ELF-1 (cell line): Measurements from ENCODE around the gene RBBP9.
"Not testable (repeated sequence)": the region's sequence is repeated elsewhere in the genome, so short reads cannot be mapped to it uniquely, and the experiment has no call there.

Experiments used
- DNase-seq: peaks from one replicate; pipeline ENCODE4 v3.0.0-alpha.2; 2016; ENCODE audit warnings: low read depth, low spot score

RBBP9 gene

GRCh38 chr20:18496740-18497592, at the start of gene RBBP9:
TSS of gene RBBP9 (minus strand) at chr20:18497225. CDS start at chr20:18497167, 58 bp downstream.
- peak; percentile 91 for DNase-seq

DNA sequence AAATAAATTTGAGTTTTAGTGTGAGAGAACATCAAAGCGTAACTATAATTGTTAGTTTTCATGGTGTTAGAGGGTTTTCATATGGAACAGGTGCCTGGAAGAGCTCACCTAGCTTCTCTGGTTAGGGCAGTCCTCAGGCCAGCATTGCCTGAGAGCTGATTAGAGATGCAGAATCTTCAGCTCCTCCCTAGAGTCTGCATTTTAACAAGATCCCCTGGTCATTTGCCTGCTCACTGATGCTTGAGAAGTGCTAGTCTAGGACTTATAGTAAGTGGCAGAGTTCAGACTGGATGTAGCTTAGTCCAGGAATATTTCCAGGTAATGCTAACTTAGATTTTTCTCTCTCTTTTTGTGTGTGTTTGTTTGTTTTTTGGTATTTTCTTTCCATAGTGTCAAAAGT, 48.5 kb upstream of the RBBP9 start:
- no peak for DNase-seq

DNA sequence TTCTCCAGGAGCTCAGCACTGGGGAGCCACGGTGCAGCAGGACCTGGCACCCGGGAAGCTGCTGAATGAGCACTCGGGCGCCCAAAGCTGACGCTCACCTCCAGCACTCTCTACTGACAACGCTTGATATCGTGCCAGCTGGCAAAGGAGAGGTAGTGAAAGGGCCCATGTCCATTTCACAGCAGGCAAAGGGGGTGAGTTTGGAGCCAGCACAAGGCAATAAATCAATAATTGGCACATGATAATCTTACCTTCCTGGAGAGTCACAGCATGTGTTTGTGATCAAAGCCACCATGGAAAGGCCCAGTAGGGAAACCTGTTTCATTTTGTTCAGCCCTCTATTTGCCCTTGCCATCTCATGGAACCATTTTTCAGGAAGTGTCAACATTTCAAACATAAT, 46.9 kb upstream of the RBBP9 start:
- DNase-seq, result no peak

- no peak for DNase-seq
These were observed 46.2 kb upstream of the RBBP9 start for GRCh38 chr20:18543216-18543615.

GRCh38 chr20:18541741-18542140, 44.7 kb upstream of the RBBP9 start:
- no peak for DNase-seq

GRCh38 chr20:18537651-18538050, 40.6 kb upstream of the RBBP9 start:
- no peak for DNase-seq

DNA sequence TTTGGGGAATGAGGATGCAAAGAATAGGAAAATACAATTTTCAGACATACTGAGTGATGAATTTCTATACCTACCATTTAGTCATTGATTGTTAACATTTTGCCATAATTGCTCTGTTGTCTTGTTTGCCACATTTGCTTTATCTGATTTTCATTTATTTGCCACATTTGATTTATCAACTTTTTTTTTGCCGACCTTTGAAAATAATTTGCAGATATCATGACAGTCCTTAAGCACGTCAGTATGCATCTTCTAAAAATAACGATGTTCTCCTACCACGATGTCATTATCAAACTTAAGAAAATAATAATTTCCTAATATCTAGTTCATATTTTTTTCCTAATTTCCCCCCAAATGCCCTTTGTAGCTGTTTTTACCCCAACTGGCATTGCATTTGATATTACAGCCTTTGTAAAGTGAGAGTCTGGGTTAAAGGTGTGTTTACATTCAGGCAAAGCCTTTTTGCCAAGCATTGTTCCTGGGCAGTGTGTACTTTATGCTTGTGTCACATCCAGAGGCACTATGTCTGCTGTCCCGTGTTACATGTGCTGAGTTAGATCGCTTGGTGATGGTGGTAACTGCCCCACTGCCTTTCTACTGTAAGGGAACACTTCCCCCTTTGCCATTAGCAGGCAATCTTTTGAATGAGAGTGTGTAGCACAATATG, 37.1 kb upstream of the RBBP9 start:
- DNase-seq, result no peak

GRCh38 chr20:18533491-18533890, 36.5 kb upstream of the RBBP9 start:
- no peak for DNase-seq

DNA sequence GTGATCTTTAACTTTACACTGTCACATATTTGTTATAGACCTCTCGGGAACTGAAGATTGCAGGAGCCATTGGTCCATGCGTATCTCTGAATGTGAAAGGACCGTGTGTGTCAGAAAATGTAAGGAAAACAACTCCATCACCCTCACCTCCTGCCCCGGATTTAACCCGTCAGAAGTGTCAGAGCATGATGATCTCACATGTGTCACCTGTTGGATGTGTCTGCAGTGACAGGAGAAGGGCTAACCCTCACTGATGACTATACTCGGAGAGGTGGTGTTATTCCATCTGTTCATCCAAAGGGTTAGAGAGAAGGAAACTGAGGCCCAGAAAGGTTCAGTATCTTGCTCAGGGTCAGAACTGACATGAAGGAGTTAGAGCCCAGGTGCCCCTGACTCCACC, 35.6 kb upstream of the RBBP9 start:
- DNase-seq, result no peak

GRCh38 chr20:18529041-18529440, 32.0 kb upstream of the RBBP9 start:
- no peak for DNase-seq

- no peak for DNase-seq
These were observed 30.8 kb upstream of the RBBP9 start for GRCh38 chr20:18527836-18528235.

GRCh38 chr20:18527339-18527738, 30.3 kb upstream of the RBBP9 start:
- DNase-seq, result no peak

DNA sequence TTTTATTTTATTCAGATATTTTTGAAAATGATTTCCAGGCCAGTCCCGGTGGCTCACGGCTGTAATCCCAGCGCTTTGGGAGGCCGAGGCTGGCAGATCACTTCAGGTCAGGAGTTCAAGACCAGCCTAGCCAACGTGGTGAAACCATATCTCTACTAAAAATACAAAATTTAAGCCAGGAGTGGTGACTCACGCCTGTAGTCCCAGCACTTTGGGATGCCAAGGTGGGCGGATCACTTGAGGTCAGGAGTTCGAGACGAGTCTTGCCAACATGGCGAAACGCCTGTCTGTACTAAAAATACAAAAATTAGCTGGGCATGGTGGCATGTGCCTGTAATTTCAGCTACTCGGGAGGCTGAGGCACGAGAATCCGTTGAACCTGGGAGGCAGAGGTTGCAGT, 29.7 kb upstream of the RBBP9 start:
- DNase-seq, result not testable (repeated sequence)

DNA sequence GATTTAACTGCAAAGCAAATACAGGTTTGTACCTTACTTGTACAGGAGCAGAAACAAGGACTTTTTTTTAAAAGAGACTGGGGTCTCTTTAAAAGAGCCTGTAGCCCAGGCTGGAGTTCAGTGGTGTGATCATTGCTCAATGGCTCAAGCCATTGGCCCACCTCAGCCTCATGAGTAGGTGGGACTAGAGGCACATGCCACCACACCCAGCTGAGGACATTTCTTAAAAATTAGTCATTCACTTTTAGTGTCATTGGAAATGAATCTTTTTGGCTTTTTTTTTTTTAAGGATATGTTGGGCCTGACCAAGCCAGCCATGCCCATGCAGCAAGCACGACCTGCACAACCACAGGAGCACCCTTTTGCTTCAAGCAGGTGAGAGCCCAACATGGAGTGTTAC, 27.6 kb upstream of the RBBP9 start:
- no peak for DNase-seq

DNA sequence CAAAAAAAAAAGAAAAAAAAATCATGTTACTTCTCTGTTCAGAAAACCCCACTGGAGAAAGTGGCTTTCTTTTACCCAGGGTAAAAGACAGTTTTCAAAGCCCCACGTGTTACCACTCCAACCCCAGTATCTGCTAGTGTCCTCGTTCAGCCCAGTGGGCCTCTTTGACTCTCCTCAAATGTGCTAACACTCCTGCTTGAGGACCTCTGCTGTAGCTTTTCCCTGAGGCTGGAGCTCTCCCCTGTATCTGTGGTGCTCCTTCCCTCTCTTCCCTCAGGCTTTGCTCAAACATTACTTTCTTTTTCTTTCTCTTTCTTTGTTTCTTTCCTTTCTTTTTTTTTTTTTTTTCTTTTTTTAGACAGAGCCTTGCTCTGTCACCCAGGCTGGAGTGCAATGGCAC, 26.0 kb upstream of the RBBP9 start:
- no peak for DNase-seq

DNA sequence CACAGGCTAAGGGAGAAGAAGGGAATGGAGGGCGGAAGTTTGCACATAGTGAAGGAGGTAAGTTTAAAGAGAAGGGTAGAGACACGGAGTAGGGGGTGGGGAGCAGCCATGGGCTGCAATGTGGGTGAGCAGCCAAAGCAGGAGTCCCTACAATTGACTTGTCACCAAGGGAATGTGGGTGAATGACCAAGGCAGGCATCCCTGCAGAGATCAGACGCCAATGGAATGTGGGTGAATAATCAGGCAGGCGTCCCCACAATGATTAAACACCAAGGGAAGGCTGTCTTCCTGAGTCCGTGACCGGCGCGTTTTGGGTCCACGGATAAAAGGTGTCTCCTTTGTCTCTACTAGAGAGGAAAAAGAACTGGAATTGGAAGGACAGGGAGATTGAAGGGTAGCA, 25.0 kb upstream of the RBBP9 start:
- DNase-seq, result not testable (repeated sequence)

DNA sequence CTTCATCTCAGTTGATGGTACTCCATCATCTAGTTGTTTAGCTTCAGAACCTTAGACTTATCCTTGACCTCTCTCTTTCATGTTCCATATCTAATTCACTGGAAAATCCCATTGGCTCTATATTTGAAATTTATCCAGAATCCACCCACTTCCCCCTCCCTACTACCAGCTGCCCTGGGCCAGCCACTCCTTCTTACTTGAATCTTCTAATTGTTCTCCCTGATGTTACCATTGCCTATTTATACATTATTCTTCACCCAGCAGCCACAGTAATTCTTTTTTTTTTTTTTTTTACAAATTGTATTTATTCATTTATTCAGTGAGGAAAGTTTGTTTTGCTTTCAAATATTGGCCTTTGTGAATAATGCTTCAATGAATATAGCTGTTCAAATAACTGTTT, 18.9 kb upstream of the RBBP9 start:
- DNase-seq, result no peak

- DNase-seq, result no peak
These were observed 17.1 kb upstream of the RBBP9 start for GRCh38 chr20:18514127-18514526.

DNA sequence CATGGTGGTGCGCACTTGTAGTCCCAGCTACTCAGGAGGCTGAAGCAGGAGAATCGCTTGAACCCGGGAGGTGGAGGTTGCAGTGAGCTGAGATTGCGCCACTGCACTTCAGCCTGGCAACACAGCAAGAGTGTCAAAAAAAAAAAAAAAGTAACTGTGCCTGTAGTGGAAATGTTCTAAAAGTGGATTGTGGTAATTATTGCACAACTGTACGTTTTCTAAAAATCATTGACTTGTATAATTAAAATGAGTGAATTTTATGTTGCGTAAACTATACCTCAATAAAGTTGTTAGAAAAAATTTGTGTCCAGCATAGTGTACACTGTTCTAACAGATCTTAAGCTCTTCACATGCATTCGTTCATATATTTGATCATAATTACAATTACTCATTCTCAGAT, 16.2 kb upstream of the RBBP9 start:
- no peak for DNase-seq

GRCh38 chr20:18511571-18511970, 14.5 kb upstream of the RBBP9 start:
- DNase-seq, result no peak

- DNase-seq, result peak; percentile 99
These were observed 10.5 kb upstream of the RBBP9 start, which contains the start of gene SEC23B for GRCh38 chr20:18507218-18508191. TSS of gene SEC23B (plus strand) at chr20:18507940. CDS start at chr20:18510836, 2,896 bp downstream.

- no peak for DNase-seq
These were observed 9.7 kb upstream of the RBBP9 start for GRCh38 chr20:18506744-18507143.
